GM21515 (cell line): Measurements from ENCODE around the gene MAPKAPK3.

Source experiments
- ATAC-seq: cut with Tn5 transposase; IDR thresholded peaks from one replicate; pipeline ENCODE4 v1.9.1; 2021; ENCODE audit not compliant: unreplicated experiment

Gene MAPKAPK3

DNA sequence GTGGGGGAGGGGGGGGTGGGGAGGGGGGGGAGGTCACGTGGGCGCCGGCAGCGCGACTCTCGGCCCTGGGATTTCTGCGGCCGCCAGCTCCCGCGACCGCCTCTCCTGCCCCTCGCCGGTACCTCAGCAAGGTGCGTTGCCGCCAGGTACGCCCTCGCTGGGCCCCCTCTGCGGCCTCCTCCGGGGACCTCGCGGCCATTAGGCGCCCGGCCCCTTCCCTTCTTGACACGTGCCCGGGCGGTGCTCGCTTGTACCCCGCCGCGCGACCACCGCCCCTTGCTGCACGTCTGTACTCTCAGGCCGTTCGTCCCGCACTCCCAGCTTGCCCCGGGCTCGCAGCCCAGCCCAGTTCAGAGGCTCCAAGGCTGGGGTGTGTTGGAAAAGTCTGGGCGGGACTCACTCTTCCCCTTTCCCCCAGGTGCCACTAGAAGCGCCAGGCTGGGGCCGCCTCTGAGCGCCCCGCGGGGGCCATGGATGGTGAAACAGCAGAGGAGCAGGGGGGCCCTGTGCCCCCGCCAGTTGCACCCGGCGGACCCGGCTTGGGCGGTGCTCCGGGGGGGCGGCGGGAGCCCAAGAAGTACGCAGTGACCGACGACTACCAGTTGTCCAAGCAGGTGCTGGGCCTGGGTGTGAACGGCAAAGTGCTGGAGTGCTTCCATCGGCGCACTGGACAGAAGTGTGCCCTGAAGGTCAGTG lies at the start of gene MAPKAPK3:
TSS of gene MAPKAPK3 (plus strand) at position 56 of the 696 bp plus-strand sequence. CDS start at position 471, 415 bp downstream.
- peak; percentile 10 for ATAC-seq

DNA sequence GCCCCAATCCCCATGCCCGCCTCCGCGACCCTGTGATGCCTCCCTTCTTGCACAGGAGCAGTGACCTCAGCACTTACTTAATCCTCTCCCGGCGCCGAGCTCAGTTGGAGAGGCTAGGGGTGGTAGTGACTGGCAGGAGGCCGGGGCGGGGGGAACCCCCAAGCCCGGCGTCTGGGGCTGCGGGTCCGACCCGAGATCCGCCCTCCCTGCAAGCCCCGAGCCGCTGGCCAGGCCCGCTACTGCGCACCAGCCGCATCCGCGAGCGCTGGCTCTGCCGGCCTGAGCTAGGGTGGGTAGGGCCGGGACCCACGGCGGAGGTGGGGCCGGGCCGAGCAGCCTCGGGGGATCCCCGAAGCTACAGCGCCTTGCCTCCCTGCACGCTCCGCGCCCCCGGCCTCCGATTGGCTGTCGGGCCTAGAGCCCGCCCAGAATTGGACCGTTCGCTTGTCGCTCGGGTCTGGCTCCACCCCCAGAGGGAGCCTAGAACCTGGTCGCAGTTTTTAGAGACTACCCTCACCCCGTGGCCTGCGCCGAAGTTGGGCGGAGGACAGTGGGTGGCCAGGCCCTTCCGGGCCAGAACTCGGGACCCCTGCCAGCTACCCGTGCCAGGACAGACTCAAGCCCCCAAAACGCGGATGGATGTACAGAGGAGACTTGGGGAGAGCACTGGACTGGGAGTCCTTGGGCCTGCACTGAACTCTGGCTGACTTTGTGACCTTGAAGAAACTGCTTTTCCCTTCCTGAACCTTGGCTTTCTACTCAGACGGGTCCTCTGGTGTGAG lies 49.4 kb upstream of the MAPKAPK3 start, which contains the start of gene C3orf18:
TSS of gene C3orf18 (minus strand) at position 362 of the 782 bp plus-strand sequence. CDS start 2,048 bp downstream, outside the sequence.
- peak; percentile 75 for ATAC-seq

DNA sequence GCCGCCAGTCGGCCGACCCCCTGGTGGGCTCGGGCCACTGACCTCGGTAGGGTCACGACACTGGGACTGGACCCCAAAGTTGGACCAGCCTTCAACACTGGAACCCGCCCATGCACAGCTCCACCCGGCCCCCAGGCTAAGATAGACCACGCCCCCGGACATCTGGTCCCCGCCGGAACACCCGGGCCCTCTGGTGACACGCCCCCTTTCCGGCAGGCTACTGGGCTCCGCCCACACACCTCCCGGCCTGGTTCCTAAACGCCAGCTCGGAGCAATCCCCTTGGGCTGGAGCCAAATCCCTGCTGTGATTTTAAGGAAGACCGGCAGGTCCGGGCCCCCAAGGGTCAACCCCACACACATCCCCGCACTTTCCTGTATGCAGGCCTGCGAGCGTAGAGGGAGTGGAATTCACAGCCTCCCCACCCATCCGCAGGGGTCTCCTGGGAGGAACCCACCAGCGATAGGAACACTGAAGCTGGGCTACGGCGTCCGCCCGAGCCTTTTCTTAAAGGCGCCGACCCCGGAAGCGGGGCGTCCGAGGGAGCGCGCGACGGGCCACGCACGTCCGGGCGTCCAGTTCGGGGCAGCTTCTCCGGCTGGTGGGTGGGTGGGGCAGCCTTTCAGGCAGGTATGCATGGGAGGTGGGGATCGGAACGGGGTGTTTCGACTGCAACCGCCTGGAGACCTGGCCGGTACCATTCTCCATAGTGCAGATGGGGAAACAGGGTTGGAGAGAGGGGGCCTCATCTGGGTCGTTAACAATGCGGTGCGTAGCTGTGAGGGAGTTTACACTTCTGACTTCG lies 47.8 kb upstream of the MAPKAPK3 start, which contains the start of gene HEMK1:
TSS of gene HEMK1 (plus strand) at position 576 of the 803 bp plus-strand sequence. CDS start 1,583 bp downstream, outside the sequence.
- ATAC-seq = peak; percentile 65

DNA sequence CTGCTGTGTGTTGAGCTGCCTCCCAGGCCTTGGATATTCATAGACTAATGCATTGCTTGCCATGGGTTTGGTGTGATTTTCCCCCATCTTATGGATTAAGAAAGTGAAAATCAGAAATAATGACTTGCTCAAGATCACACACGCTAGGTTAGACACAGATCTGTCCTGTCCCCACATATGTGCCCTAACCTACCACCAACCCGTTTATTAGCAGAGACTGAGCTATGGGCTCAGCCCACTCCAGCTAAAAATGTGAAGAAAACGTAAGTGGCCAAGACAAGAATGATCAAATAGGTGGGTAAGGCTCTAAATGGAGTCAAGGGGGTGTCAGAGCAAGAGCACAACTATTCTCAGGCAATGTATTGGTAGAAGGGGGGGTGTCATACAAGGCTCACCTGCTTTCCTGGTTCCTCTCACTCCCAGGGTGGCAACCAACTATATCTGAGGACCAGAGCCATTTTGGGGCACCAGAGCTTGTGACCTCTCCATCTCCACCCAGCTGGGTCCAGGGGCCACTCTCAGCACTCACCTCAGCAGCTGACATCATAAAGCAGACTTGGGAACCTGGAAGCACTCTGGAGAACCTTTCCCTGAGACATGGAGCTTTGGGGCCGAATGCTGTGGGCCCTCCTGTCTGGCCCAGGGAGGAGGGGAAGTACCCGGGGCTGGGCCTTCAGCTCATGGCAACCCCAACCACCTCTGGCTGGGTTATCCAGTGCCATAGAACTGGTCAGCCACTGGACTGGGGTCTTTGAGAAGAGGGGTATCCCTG lies 46.3 kb upstream of the MAPKAPK3 start:
- no peak for ATAC-seq

DNA sequence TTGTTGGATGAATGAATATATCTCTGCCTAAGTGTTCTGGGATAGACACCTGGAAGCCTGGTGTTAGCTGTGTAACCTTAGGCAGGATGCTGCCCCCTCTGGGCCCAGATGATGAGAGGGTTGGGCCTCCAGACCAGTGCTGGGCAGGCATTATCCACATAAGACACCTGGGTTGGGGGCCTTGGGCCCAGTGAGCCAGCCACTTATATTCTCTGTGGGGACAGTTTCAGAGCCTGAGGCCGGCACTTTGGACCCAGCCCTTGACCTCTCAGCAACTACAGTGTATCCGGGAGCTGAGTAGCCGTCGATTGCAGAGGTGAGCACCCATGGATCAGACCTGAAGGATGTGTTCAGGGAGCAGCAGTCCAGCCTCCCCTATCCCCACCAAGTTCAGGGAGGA lies 45.5 kb upstream of the MAPKAPK3 start:
- no peak for ATAC-seq

DNA sequence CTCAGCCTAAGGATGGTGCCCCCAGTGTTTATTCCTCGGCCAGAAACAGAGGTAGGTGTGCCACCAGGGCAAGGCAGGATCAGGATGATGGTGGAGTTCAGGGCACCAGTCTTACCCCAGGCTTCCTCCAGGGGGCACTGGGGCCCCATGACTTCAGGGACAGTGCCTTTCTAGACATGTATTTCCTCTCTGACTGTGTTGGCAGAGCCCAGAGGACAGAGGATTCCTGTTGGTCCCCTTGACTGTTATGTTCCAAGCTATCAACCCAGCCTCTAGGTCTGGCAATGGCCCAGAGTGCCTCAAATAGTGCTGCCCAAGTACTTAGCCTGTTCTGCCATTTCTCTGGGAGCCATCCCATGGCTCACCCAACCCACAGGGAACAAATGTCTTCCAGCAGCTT lies 44.8 kb upstream of the MAPKAPK3 start:
- ATAC-seq = no peak

DNA sequence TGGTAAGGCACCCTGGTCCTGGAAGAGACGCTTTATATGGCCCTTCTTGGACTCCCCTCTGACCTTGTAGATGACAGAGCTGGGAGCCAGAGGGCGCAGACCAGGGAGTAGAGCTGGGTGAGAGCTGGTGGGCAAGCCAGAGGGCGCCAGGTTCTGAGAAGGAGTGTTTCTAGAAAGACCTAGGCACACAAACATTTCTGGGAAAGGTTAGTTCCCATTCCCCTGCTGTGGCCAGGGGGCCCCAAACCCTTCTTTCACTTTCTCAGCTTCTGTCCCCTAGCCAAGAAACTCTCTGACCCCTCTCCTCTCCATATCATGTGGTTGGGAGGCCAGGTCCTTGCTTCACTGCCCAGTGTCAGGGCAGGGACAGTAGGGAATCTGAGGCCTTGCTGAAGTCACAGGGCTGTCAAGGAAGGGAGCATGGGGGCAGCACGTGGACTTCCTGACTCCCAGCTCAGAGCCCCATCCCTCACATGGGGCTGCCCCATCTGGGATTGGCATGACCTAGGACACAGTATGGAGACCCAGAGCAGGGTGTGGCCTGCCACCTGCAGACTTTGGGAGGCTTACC lies 44.1 kb upstream of the MAPKAPK3 start:
- no peak for ATAC-seq

DNA sequence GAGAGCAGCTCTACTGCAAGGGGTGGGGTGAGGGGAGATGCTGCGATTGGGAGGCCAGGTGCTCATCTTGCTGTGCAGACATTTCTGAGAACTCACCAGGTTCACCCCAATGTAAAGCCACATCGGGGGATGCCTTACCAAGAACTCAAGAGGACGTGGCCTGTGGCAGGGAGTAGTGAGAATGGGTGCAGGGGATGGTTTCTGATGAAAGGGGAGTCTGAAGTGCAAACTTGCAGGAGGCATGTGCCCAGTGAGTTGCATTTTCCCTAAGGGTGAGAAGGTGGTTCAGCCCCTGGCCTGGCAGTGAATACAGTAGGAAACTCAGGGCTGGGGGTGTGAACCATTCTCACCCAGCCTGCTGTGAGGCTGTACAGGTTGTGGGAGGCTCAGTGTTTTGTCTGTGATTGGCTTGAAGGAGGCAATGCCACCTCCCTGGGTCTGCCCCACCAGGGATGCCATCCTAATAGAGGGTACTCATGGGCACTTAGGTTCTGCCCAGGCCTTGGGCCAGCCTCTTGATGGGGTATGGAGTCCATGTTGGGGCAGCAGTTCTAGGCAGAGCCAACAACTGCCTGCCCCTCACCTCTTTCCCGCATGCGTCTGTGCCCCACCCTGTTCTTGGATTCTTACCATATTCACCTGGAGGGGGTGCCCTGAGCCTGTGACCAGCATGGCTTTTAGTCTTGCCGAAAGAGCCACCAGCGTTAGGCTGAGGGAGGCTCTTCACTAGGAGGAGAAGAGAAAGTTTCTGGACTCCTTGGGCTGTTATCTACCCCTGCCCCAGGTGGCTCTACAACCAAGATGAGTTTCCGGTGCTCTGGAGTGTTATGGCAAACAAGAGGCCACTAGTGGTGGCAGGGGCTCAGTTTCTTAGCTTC lies 43.1 kb upstream of the MAPKAPK3 start:
- no peak for ATAC-seq

DNA sequence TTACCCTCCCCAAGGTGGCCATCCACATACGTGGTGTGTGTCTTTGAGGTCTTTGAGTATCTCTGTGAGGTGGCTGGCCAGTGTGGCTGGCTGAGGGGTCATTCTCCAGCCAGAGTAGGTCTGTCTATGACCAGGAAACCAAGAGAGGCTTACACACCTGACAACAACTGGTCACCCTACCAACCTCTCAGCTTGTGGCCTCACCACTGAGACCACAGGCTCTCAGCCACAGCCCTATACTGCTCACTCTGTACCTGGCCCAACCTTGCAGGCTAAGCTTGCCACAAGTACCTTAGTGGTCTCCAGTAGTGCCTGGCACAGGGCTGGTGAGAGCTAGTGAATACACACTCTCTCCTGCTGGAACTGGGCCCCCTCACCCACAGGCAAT lies 42.5 kb upstream of the MAPKAPK3 start:
- ATAC-seq = no peak

DNA sequence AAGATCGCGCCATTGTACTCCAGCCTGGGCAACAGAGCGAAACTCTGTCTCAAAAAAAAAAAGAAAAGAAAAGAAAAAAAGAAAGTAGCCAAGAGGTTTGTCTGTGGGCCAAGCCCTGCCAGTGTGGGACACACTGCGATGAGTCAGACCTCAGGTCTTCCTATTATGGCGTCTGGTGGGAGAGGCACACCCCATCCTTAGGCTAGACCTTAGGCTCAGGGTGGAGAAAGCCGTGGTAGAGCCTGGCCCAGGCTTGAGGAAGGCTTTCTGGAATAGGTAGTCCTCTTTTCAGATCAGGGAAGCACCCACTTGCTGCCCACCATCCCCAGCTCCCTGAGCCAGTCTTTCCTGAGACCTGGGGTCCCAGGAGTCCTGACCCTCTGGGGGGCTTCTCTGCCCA lies 41.6 kb upstream of the MAPKAPK3 start:
- no peak for ATAC-seq

DNA sequence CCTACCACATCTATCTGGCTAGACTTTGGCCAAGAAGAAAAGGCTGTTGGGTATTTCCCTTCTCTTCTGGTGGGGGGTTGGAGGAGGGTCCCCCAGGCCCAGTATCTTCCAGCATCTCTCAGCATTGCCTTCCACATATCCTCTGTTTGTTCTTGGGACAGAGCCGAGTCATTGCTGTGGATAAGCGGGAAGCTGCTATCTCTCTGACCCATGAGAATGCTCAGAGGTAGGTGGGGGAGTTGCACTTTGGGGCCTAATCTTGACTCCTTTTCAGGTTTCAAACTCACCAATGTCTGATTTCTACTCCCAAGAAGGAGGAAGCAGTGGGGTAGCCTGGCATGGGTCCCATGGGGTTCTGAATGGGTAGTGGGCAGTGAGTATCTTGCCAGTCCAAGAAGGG lies 39.6 kb upstream of the MAPKAPK3 start:
- no peak for ATAC-seq

DNA sequence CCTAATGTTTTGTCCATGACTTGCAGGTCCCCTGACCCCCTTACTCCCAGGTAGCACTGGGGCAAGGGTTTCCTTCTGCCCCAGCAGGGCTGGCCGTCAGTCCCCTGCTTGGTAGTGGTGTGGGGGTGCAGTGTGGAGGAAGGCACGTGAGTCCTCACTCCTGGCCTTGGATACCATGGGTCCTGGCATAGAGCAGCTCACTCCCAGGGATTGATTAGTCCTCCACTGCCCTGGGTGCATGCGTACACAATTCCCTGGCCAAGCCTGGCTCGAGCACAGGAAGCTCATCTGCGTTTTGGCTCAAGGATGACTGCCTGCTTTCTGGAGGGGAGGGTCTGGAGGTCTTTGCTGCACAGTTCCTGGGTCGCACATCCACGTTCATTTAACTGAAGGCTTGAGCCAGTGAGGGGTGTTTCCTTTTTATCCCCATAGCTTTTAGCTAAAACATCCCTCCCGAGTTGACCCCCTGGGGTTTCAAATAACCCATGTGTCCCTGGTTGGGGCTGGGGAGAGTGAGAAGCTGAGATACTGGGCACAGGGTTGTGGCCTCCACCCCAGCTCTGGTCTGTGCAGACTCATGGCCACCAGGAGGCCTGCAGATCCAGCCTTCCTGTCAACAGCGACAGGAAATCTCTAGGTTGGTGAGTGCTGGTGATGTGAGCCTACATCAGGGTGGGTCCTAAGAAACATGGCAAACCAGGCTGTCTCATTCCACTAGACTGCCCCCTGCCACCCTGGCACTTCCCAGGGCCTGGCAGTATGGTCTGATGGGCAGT lies 36.1 kb upstream of the MAPKAPK3 start:
- no peak for ATAC-seq

DNA sequence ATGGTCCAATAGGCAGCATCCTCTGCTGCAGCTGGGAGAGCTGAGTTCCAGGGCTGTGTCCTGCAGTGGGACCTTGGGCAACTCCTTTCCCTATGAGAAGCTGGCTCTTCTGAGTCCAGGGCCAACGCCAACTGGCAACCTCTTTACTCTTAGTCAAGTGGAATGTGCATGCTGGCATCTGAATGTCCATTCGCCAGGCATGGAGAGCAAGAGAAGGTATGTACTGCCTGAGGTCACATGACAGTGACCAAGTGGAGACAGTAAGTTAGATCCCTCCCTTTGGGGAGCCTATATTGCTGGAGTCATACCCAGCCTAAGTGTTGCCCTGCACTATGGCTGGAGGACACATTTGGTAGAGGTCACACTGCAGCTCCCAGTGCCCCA lies 35.5 kb upstream of the MAPKAPK3 start:
- no peak for ATAC-seq

DNA sequence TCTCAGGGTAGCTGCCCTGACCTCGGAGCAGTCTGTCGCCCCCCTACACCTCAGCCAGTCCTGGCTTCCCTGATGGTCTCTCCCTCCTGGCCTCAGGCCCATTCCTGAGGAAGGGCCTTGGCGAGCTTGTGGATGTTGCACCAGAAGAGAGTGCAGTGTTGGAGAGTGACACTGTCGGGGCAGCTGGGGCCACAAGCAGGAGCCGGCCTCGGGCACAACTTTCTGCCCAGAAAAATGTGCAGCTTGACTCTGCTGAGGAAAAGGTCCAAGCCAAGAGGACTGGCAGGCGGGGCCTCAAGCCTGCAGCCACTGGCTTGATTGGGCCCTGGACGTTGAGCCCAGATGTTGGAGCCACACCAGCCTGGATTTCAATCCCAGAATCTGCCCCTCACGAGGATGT lies 34.9 kb upstream of the MAPKAPK3 start:
- no peak for ATAC-seq

DNA sequence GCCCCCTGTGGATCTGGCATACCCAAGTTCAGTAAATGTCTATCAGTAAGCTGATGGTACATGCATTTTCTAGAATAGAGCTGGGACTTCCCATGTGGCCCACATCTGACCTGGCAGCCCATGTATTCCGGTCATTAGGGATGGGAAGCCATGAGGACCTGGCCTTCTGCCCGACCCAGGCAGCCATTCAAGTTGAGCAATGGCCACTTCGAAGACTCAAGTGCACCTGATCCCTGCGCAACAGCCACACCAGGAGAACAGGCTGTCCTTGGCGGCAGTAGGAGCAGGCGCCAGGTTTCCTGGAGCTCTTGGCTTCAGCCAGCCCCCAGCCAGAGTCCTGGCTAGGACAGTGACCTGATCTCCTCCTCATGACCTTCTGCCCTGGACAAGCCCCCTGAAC lies 33.1 kb upstream of the MAPKAPK3 start:
- ATAC-seq = no peak

DNA sequence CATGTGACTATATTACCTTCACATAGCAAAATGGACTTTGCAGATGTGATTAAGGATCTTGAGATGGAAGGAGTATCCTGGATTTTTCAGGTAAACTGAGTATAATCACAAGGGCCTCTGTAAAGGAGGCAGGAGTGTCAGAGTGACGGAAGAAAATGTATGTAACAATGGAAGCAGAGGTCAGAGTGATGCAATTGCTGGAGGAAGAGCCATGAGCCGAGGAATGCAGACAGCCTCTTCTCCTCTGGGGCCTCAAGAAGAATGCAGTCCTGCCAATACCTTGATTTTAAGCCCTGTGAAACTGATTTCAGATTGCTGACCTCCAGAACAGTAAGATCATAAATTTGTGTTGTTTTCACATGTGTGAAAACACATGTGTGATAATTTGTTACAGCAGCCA lies 32.6 kb upstream of the MAPKAPK3 start:
- no peak for ATAC-seq

DNA sequence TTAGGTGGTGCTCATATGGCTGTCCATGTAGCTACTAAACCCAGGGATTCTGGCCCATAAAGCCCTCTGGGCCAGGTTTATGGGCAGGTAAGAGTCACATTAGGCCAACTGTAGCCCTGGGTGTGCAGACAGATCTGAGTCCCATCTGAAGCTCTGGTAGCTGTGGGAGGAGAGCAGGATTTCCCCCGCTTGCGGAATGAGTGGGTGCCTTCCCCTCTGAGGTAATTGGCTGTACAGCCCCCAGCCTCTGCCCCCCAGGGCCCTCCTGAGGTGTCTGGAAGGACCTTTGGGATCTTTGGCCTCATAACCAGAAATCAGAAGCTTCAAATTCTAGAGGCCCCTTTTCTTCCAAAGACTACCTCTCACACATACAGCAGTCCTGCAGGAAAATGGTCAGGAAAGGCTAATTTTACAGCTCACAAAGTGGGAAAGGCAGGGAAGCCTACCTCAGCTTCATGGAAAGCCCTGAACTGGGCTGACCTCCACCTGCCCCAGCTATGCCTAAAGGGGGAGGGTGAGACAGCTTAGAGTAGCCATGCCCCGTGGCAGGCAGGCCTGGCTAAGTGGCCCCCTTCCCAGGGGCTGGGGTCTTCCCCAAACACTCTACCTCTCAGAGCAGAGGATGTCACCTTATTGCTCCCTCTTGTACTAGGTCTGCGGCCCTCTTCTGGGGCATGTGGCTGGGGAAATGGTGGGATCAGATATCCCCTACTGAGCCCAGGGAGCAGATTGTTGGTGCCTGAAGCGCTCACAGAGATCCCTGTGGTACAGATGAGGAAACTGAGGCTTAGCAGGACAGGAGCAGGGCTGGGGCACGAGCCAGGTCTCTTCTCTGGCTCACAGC lies 30.8 kb upstream of the MAPKAPK3 start:
- ATAC-seq = no peak

DNA sequence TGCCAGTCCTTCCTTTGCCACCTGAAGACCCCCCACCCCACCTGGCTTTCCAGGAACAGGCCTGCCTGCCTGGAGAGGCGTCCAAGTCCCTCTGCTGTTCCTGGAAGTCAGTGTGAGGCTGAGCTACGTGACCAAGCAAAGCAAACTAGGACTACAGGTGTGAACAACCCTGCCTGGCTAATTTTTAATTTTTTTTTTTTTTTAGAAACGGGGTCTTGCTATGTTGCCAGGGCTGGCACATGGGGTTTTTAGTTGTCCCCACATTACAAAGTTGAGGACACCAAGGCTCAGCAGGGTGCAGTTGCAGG lies 30.2 kb upstream of the MAPKAPK3 start:
- ATAC-seq = no peak
